HepG2 (cell line): ENCODE measurements around the gene FAM53B. TPM values are rescaled to one million over a fixed set of nuclear protein-coding genes. Genes with fewer than 3 reads are reported as not detected.

Source experiments
- AGO2 ChIP-seq: fragments of 200-400 bp; formaldehyde crosslinking; optimal IDR thresholded peaks from 2 replicates; pipeline ENCODE3; 2017; ENCODE audit warnings: mild to moderate bottlenecking, low read depth, low read length, moderate library complexity
- CREBL2 ChIP-seq: sonication (generic); formaldehyde crosslinking; IDR thresholded peaks from 2 replicates; pipeline ENCODE4 v1.8.1; 2023; ENCODE audit warnings: missing genetic modification reagents, mild to moderate bottlenecking, borderline replicate concordance
- ELK4 ChIP-seq: sonication (generic); formaldehyde crosslinking; IDR thresholded peaks from 2 replicates; pipeline ENCODE4 v1.9.0; 2021; ENCODE audit warnings: missing genetic modification reagents, borderline replicate concordance
- NFE2 ChIP-seq: sonication (generic); formaldehyde crosslinking; IDR thresholded peaks from 2 replicates; pipeline ENCODE4 v1.4.0; 2020; ENCODE audit warnings: missing genetic modification reagents
- NKX3-1 ChIP-seq: sonication (generic); formaldehyde crosslinking; IDR thresholded peaks from 2 replicates; pipeline ENCODE4 v1.5.0; 2020; ENCODE audit warnings: missing genetic modification reagents
- NR2F6 ChIP-seq, 2 experiments: IDR thresholded peaks; 2 replicates each; pipeline ENCODE4 v1.6.1; 2016; ENCODE audit warnings: antibody characterized with exemption in 1 of 2, mild to moderate bottlenecking in 1 of 2
- POLR2A ChIP-seq, 2 experiments: IDR thresholded peaks; 2 replicates each; pipeline ENCODE4 v1.6.1; 2011; ENCODE audit warnings: low read depth in 2 of 2, low read length in 2 of 2, mild to moderate bottlenecking in 1 of 2, moderate library complexity in 1 of 2; ENCODE audit not compliant: insufficient read depth in 1 of 2
- PRDM4 ChIP-seq: sonication (generic); formaldehyde crosslinking; IDR thresholded peaks from 2 replicates; pipeline ENCODE4 v1.9.0; 2021; ENCODE audit warnings: missing genetic modification reagents, borderline replicate concordance
- SMARCC2 ChIP-seq: fragments of 450-650 bp; IDR thresholded peaks from 2 replicates; pipeline ENCODE4 v1.6.1; 2017; ENCODE audit warnings: antibody characterized with exemption, mild to moderate bottlenecking
- TAF15 ChIP-seq: fragments of 200-400 bp; formaldehyde crosslinking; IDR thresholded peaks from one replicate; pipeline ENCODE4 v1.6.1; 2018; ENCODE audit warnings: mild to moderate bottlenecking, low read depth, low read length; ENCODE audit not compliant: poor library complexity, severe bottlenecking
- ZBED4 ChIP-seq: sonication (generic); formaldehyde crosslinking; IDR thresholded peaks from 2 replicates; pipeline ENCODE4 v1.4.0; 2020; ENCODE audit warnings: missing genetic modification reagents, borderline replicate concordance
- ZFYVE20 ChIP-seq: sonication (generic); formaldehyde crosslinking; IDR thresholded peaks from 2 replicates; pipeline ENCODE4 v1.8.0; 2023; ENCODE audit warnings: low read depth, mild to moderate bottlenecking, moderate library complexity, missing genetic modification reagents, borderline replicate concordance
- ZNF12 ChIP-seq: sonication (generic); formaldehyde crosslinking; IDR thresholded peaks from 2 replicates; pipeline ENCODE4 v1.5.0; 2020; ENCODE audit warnings: missing genetic modification reagents
- ZNF143 ChIP-seq: sonication (generic); formaldehyde crosslinking; IDR thresholded peaks from 2 replicates; pipeline ENCODE4 v1.4.0; 2020; ENCODE audit warnings: missing genetic modification reagents
- ZNF317 ChIP-seq: sonication (generic); formaldehyde crosslinking; IDR thresholded peaks from 2 replicates; pipeline ENCODE4 v1.5.0; 2020; ENCODE audit warnings: mild to moderate bottlenecking, missing genetic modification reagents
- ZNF354B ChIP-seq: sonication (generic); formaldehyde crosslinking; IDR thresholded peaks from 2 replicates; pipeline ENCODE4 v1.8.0; 2022; ENCODE audit warnings: mild to moderate bottlenecking, missing genetic modification reagents
- ZNF639 ChIP-seq: conservative IDR thresholded peaks from 2 replicates; pipeline ENCODE4 v1.6.1; 2018; ENCODE audit warnings: missing genetic modification reagents
- ZNF792 ChIP-seq: IDR thresholded peaks from 2 replicates; pipeline ENCODE4 v1.6.1; 2016
- polyA plus RNA-seq, 8 experiments: library from polyadenylated mRNA; depleted of rRNA in 3 of 8; stranded (reverse) in 7 of 8; unstranded in 1 of 8; fragments of >200 nt; fragmentation: Illumina TruSeq in 4 of 8; extraction: Trizol in 4 of 8; gene quantifications; 2 replicates each; pipeline versions ENCODE4 v1.2.1 to v1.2.3, GENCODE V29; 2011 to 2016; ENCODE audit warnings: low read depth in 4 of 8, missing spikeins in 1 of 8, mixed read lengths in 1 of 8; ENCODE audit not compliant: insufficient read depth in 1 of 8
- total RNA-seq, 5 experiments: library from RNA; depleted of rRNA; stranded (reverse); fragments of >200 nt; fragmentation: Illumina TruSeq; extraction: Trizol; gene quantifications; 2 replicates each; pipeline ENCODE4 v1.2.3, GENCODE V29; 2016; ENCODE audit warnings: low read depth in 1 of 5

Gene FAM53B
- total and polyA plus RNA-seq, 2 of the 13 experiments (the other 11 are each of a cell fraction or from before 2014, with no cell fraction given) = 6.4 to 19.3 TPM

GRCh38 chr10:124605856-124606812 is 138.0 kb downstream of the FAM53B start (continued):
- no peak for TF ChIP-seq ZNF639 (CRISPR knock-in tag)
- TF ChIP-seq NKX3-1 (CRISPR knock-in tag) = no peak
- TF ChIP-seq ZNF12 (CRISPR knock-in tag) = no peak
- no peak for TF ChIP-seq ZNF143 (CRISPR knock-in tag)
- TF ChIP-seq ZFYVE20 (CRISPR knock-in tag) = no peak
- TF ChIP-seq NFE2 = no peak
- TF ChIP-seq TAF15 = peak; percentile 23
- TF ChIP-seq AGO2 = peak; percentile 54
- no peak for TF ChIP-seq ZNF354B (CRISPR knock-in tag)
- TF ChIP-seq NR2F6 (IDR thresholded peaks at IDR 0.05) = peak; percentile 4; the same call in 1 of the 2 replicates
- TF ChIP-seq NR2F6 (CRISPR knock-in tag; IDR thresholded peaks at IDR 0.05) = peak; percentile 76
- no peak for TF ChIP-seq SMARCC2
- peak; percentile 31 to 55; a peak in 2 of 4 replicates for TF ChIP-seq POLR2A (IDR thresholded peaks at IDR 0.05; ENCODE audit: insufficient read depth in 1 of 2, low read depth in 2 of 2, low read length in 2 of 2)
- peak; percentile 36; the same call in 1 of the 2 replicates for TF ChIP-seq ZNF792 (CRISPR knock-in tag)
- no peak for TF ChIP-seq PRDM4 (CRISPR knock-in tag)
- no peak for TF ChIP-seq ELK4 (CRISPR knock-in tag)
- no peak for TF ChIP-seq CREBL2
- TF ChIP-seq ZNF317 = peak; percentile 60; the same call in 1 of the 2 replicates
- TF ChIP-seq ZBED4 (CRISPR knock-in tag) = peak; percentile 27; the same call in 1 of the 2 replicates
